ENCODE results near the gene RNF126.
A peak's percentile ranks its signal among the peaks of the same experiment; 100 is the strongest.
"Not testable (repeated sequence)": the region's sequence is repeated elsewhere in the genome, so short reads cannot be mapped to it uniquely, and the experiment has no call there.

RNF126 gene

DNA sequence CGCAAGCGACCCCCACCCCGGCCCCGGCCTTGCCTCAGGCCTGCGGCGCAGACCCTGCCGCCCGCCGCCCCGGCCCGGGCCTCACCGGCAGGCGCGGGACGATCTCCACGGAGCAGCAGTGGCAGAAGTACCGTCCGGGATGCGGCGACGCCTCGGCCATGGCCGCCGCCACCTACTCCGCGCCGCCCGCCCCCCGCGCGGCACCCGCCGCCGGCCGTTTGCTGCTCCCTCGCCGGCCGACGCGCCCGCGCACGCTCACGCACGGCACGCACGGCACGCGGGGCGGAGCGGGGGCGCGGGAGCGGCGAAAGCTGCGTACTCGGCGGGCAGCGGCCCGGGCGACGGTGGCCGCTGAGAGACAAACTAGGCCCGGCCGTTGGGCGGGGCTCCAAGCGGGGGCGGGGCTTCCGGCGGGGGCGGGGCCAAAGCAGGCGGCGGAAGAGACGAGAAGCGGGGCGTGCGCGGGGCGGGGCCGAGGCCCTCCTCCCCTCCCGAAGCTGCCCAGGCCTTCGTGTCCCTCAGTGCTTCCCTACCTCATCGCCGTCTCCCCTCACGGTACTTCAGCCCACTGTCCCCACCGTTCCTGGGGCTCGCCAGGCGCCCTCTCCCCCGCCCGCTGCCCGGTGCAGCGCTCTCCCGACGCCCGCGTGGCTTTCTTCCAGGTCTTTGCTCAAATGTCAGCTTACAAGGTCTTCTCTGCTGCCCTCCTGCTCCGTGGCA is at the start of gene RNF126:
RNF126 (minus strand) TSS at position 253 of the 720 bp plus-strand sequence; CDS start at position 160, 93 bp downstream.
- Histone ChIP-seq H3K27ac (ENCODE audit: low read depth, low read length) (peak within 1 kb of the TSS; percentile 91), H3K4me3 (ENCODE audit: low read length) (peak within 1 kb of the TSS; percentile 82), H3K9ac (ENCODE audit: low read length) (peak within 1 kb of the TSS; percentile 74), H3K4me1 (ENCODE audit: control insufficient read depth, insufficient read depth, low read length) (peaks cover 10% of the 10 kb centered on the region), H3K36me3 (ENCODE audit: control insufficient read depth, insufficient read depth, low read length) (no peaks in the 10 kb centered on the region), H3K27me3 (ENCODE audit: control insufficient read depth, insufficient read depth, low read length) (no peaks in the 10 kb centered on the region)

DNA sequence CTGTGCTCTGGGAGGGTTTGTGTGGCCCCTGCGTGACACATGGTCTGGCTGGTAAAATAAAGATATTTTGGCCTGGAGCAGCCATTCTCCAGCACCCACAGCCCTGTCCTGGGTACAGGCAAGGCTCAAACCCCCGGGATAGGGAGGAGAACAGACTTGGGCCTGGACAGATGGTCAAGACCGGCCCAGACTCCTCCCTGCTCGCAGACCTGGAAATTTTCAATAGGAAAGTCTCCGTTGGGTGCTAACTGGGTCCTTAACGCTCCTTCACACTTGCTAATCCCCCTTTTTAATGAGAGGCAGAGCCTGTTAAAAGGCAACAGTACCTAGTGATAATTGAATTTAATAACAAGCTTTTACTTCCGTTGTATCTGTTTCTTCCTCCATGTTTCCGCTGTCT is 48.2 kb upstream of the RNF126 start:
- Histone ChIP-seq H3K36me3 (ENCODE audit: control insufficient read depth, insufficient read depth, low read length) (no peaks in the 10 kb centered on the region), H3K27me3 (ENCODE audit: control insufficient read depth, insufficient read depth, low read length) (peaks cover 7% of the 10 kb centered on the region), H3K4me1 (ENCODE audit: control insufficient read depth, insufficient read depth, low read length) (peaks cover 3% of the 10 kb centered on the region), H3K27ac (ENCODE audit: low read depth, low read length) (no peak overlapping the region), H3K9ac (ENCODE audit: low read length) (no peak overlapping the region), H3K4me3 (ENCODE audit: low read length) (no peak overlapping the region)

DNA sequence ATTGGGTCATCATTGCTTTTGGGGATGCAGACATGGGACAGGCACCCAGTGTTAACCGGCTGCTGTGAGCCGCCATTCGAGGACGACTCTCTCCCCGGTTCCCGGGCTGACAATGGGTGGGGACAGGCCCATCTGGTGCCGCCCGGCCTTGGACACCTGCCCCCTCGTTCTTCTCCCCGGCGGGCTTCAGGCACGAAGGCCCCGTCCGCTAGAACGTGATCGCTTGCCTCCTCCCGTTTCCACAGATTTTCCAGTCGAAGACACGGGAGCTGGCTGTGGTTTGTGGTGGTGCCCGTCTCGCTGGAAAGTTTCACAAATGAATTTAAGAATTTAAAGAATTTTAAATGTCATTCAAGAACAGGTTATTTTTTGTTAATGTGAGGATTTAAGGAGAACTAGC is 47.8 kb upstream of the RNF126 start:
- Histone ChIP-seq H3K36me3 (ENCODE audit: control insufficient read depth, insufficient read depth, low read length) (no peaks in the 10 kb centered on the region), H3K4me3 (ENCODE audit: low read length) (no peak overlapping the region), H3K4me1 (ENCODE audit: control insufficient read depth, insufficient read depth, low read length) (peaks cover 3% of the 10 kb centered on the region), H3K27ac (ENCODE audit: low read depth, low read length) (no peak overlapping the region), H3K27me3 (ENCODE audit: control insufficient read depth, insufficient read depth, low read length) (peaks cover 7% of the 10 kb centered on the region), H3K9ac (ENCODE audit: low read length) (no peak overlapping the region)

DNA sequence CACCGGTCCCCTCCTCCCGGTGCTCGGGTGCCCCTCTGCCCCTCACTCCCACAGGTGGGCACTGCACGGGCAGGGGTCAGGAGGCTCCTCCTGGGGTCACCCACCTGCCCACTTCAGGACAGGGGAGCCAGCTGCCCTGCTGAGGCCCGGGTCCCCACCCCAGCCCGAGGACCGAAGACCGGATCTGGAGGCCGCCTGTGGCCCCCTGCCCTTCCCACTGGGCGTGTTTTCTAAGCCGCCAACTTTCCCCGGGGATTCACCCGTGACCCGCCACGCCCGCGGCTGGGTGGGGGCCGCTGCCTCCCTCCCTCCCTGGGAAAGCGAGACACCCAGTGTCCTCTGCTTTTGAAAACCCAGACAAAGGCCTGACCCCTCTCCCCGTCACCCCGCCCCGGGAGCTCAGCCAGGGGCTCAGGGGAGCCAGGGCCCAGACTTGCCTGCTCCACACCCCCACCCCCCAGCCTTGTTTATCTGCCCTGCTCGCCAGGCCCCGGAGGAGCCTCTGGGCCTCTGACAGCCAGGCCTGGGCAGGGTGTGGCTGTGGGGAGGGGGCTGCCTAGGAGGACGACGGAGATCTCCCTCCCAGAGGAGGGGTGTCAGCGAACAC is 47.1 kb upstream of the RNF126 start:
- H3K27ac ChIP-seq (ENCODE audit: low read depth, low read length) = peak overlapping the region; percentile 66
- peaks cover 3% of the 10 kb centered on the region for H3K4me1 ChIP-seq (ENCODE audit: control insufficient read depth, insufficient read depth, low read length)
- peaks cover 7% of the 10 kb centered on the region for H3K27me3 ChIP-seq (ENCODE audit: control insufficient read depth, insufficient read depth, low read length)
- H3K36me3 ChIP-seq (ENCODE audit: control insufficient read depth, insufficient read depth, low read length) = no peaks in the 10 kb centered on the region
- no peak overlapping the region for H3K9ac ChIP-seq (ENCODE audit: low read length)
- H3K4me3 ChIP-seq (ENCODE audit: low read length) = peak overlapping the region; percentile 60

DNA sequence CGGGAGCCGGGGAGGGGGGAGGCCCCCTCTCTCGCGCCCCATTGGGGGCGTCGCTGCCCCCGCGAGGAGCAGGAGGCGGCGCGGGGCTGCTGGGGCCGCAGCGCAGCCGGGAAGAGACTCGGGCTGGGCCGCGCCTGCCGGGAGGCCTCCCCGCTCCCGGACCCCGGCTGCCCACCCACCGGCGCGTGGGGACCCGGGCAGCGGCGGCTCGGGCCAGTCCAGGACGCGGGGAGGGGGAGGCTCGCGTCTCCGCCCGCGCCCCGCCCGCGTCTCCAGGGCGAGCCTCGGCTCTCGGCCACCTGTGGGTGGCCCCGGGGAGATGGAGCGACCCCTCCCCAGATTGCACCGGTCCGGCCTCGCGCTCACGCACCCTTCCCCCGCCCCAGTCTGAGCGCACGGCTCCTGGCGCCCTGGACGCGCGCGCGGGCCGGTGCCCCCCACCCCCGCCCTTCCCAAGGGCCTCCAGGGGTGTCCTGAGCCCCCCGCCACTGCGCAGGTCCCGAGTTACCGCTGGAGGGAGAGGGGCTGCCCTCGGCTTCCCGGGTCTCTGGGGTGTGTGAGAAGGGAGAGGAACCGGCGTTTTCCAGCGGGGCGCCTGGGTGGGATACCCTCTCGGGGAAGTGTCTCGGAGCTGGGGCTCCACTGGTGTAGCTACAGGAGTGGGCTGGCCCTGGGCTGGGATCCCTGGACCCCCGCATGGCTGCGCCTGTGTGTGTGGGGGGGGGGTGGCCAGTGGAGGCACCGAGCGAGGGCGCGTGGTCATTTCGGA is 46.4 kb upstream of the RNF126 start:
- Histone ChIP-seq H3K36me3 (ENCODE audit: control insufficient read depth, insufficient read depth, low read length) (no peaks in the 10 kb centered on the region), H3K27ac (ENCODE audit: low read depth, low read length) (peak overlapping the region; percentile 66), H3K4me3 (ENCODE audit: low read length) (peak overlapping the region; percentile 60), H3K4me1 (ENCODE audit: control insufficient read depth, insufficient read depth, low read length) (peaks cover 3% of the 10 kb centered on the region), H3K27me3 (ENCODE audit: control insufficient read depth, insufficient read depth, low read length) (peaks cover 10% of the 10 kb centered on the region), H3K9ac (ENCODE audit: low read length) (no peak overlapping the region)

DNA sequence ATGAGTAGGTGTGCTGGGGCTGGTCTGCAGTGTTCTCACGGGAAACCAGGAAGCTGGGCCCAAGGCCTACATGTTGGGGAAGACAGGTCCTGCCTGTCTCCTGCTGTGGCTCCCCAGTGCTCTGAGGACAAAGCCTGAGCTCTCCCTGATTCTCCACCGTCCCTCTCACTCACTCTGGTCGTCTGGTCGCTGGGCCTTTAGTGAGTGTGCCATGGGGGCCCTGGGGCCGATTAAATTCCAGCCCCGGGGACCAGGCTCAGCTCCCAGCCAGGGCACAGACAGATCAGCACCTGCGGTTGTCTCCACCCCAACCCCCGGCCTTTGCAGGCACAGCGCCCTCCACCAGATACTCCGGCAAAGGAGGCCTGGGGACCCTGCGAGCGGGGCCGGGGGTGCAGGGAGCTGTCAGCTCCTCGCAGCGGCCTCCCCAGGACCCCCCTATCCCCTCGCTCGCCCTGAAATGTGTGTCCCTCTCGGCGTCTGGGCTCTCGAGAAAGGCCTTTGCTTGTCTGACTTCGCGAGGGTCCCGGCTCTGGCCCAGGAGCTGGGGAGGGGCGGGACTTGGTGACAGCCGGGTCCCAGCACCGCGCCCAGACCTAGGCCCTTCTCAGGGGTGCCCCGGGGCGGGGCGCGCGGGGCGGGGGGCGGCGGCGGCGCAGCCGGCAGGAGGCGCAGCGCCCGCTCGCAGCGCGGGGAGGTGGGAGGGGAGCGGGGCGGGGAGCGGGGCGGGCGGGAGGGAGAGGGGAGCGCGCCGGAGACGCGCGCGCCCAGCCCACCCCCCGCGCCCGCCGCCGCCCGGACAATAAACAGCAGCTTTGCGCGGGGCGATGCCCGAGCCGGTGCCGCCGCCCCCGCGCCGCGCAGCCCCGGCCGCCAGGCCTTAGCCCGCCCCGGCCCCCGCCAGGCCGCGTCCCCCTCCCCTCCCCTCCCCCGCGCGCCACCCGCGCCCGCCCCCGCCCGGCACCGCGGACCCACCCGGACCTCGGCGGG is 45.4 kb upstream of the RNF126 start, which contains the start of gene PALM:
PALM (plus strand) TSS at position 782 of the 990 bp plus-strand sequence. CDS start 212 bp downstream, outside the sequence.
- Histone ChIP-seq H3K36me3 (ENCODE audit: control insufficient read depth, insufficient read depth, low read length) (no peaks in the 10 kb centered on the region), H3K27ac (ENCODE audit: low read depth, low read length) (peak within 1 kb of the TSS; percentile 66), H3K4me1 (ENCODE audit: control insufficient read depth, insufficient read depth, low read length) (peaks cover 3% of the 10 kb centered on the region), H3K4me3 (ENCODE audit: low read length) (peak within 1 kb of the TSS; percentile 60), H3K9ac (ENCODE audit: low read length) (peak within 1 kb of the TSS; percentile 40), H3K27me3 (ENCODE audit: control insufficient read depth, insufficient read depth, low read length) (peaks cover 12% of the 10 kb centered on the region)

DNA sequence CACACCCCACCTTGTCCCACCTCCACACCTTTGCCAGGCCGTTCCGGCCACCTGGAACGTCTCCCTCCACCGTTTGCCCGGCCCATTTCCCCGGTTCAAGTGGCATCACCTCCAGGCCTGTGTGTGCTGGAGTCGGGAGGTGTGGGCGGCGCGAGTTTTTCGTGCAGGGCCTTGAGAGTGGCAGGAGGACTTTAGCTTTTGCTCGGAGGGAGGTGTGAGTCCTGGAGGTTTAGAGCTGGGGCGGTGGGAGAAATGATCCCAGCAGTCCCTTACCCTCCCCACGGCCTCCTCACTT is 41.4 kb upstream of the RNF126 start:
- Histone ChIP-seq H3K36me3 (ENCODE audit: control insufficient read depth, insufficient read depth, low read length) (no peaks in the 10 kb centered on the region), H3K4me3 (ENCODE audit: low read length) (no peak overlapping the region), H3K4me1 (ENCODE audit: control insufficient read depth, insufficient read depth, low read length) (peaks cover 3% of the 10 kb centered on the region), H3K27me3 (ENCODE audit: control insufficient read depth, insufficient read depth, low read length) (peaks cover 10% of the 10 kb centered on the region), H3K27ac (ENCODE audit: low read depth, low read length) (no peak overlapping the region), H3K9ac (ENCODE audit: low read length) (no peak overlapping the region)

DNA sequence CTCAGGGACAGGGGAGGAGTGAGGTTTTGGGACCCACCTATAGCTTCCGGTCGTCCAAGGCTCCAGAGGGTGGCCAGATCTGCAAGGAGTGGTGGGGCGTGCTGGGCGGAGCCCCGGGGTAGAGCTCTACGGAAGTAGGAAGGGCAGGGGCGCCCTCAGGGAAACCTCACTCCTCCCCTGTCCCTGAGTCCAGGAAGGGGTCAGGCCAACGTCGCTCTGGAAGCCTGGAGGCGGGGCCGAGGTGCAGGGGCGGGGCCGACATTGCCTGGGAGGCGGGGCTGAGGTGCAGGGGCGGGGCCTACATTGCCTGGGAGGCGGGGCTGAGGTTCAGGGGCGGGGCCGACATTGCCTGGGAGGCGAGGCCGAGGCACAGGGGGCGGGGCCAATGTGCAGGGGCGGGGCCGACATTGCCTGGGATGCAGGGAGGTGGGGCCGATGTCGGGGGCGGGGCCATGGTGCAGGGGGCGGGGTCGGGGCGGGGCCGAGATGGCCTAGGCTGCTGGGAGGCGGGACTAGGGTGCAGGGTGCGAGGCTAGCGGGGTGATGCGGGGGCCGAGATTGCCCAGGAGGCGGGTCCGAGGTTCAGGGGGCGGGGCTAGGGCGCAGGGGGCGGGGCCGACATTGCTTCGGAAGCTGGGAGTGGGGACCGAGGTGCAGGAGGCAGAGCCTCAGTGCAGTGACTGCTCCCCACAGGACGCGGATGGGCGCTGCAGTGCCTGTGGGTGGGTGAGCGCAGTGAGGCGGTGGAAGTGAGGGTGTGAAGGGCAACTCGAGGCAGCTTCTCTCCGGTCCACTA is 40.8 kb upstream of the RNF126 start:
- peaks cover 10% of the 10 kb centered on the region for H3K27me3 ChIP-seq (ENCODE audit: control insufficient read depth, insufficient read depth, low read length)
- H3K36me3 ChIP-seq (ENCODE audit: control insufficient read depth, insufficient read depth, low read length) = no peaks in the 10 kb centered on the region
- H3K9ac ChIP-seq (ENCODE audit: low read length) = no peak overlapping the region
- peaks cover 3% of the 10 kb centered on the region for H3K4me1 ChIP-seq (ENCODE audit: control insufficient read depth, insufficient read depth, low read length)
- H3K4me3 ChIP-seq (ENCODE audit: low read length) = no peak overlapping the region
- no peak overlapping the region for H3K27ac ChIP-seq (ENCODE audit: low read depth, low read length)

DNA sequence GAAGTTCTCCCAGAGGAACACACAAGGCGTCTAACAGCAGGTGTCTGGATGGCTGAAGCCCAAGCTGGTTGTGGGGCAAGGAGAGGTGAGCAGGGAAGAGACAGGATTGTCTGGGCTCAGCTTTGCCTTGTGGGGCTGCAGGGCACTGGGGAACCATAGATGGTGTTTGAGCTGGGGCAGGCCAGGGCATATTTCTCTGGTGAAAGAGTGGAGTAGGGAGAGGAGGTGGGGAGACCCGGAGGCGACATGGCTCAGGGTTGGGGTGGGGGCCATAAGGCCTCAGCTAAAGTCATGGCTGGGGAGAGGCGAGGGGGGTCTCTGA is 40.3 kb upstream of the RNF126 start:
- Histone ChIP-seq H3K9ac (ENCODE audit: low read length) (no peak overlapping the region), H3K36me3 (ENCODE audit: control insufficient read depth, insufficient read depth, low read length) (no peaks in the 10 kb centered on the region), H3K4me3 (ENCODE audit: low read length) (no peak overlapping the region), H3K27me3 (ENCODE audit: control insufficient read depth, insufficient read depth, low read length) (peaks cover 9% of the 10 kb centered on the region), H3K27ac (ENCODE audit: low read depth, low read length) (no peak overlapping the region), H3K4me1 (ENCODE audit: control insufficient read depth, insufficient read depth, low read length) (peaks cover 3% of the 10 kb centered on the region)

DNA sequence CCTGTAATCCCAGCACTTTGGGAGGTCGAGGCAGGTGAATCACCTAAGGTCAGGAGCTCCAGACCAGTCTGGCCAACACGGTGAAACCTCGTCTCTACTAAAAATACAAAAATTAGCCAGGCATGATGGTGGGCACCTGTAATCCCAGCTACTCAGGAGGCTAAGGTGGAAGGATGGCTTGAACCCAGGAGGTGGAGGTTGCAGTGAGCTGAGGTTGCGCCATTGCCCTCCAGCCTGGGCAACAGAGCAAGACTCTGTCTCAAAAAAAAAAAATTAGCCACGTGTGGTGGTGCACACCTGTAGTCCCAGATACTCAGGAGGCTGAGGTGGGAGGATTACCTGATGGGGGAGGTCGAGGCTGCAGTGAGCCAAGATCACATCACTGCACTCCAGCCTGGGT is 39.8 kb upstream of the RNF126 start:
- not testable (repeated sequence) for H3K27me3 ChIP-seq (ENCODE audit: control insufficient read depth, insufficient read depth, low read length); H3K4me3 ChIP-seq (ENCODE audit: low read length); H3K4me1 ChIP-seq (ENCODE audit: control insufficient read depth, insufficient read depth, low read length); H3K27ac ChIP-seq (ENCODE audit: low read depth, low read length); H3K36me3 ChIP-seq (ENCODE audit: control insufficient read depth, insufficient read depth, low read length); H3K9ac ChIP-seq (ENCODE audit: low read length)

DNA sequence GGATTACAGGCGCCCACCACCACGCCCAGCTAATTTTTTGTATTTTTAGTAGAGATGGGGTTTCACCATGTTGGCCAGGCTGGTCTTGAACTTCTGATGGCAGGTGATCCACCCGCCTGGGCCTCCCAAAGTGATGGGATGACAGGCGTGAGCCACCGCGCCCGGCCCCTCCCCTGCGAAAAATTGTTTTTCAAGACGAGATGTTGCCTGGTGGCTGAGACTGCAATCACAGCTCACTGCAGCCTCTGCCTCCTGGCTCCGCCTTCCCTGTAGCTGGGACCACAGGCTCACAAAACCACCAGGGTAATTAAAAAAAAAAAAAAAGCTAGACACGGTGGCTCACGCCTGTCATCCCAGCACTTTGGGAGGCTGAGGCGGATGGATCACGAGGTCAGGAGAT is 36.9 kb upstream of the RNF126 start:
- H3K27me3 ChIP-seq (ENCODE audit: control insufficient read depth, insufficient read depth, low read length); H3K27ac ChIP-seq (ENCODE audit: low read depth, low read length); H3K4me1 ChIP-seq (ENCODE audit: control insufficient read depth, insufficient read depth, low read length); H3K9ac ChIP-seq (ENCODE audit: low read length); H3K36me3 ChIP-seq (ENCODE audit: control insufficient read depth, insufficient read depth, low read length); H3K4me3 ChIP-seq (ENCODE audit: low read length): not testable (repeated sequence)
